BJ (cell line): ENCODE results near the gene NUDT9. TPM values are rescaled to one million over a fixed set of nuclear protein-coding genes. Genes with fewer than 3 reads are reported as not detected.
"Not testable (repeated sequence)": the region's sequence is repeated elsewhere in the genome, so short reads cannot be mapped to it uniquely, and the experiment has no call there.

Experiments
- CTCF ChIA-PET: fragments of 350-600 bp; formaldehyde crosslinking; extraction: SDS; loops from one replicate; lab custom pipeline; 2021; ENCODE audit warnings: antibody characterized with exemption, inconsistent platforms; lab: Yijun Ruan, JAX
- POLR2A ChIA-PET: fragments of 300-600 bp; sonication (Branson Sonifier 250); formaldehyde crosslinking; extraction: SDS; loops from one replicate; lab custom pipeline; 2021; ENCODE audit warnings: antibody characterized with exemption; lab: Charles Lee
- DNase-seq: peaks from one replicate; pipeline ENCODE4 v3.0.0-alpha.2; 2011; ENCODE audit warnings: low read depth
- H3K27me3 ChIP-seq: 2 replicates; pipeline ENCODE4 v1.6.0; 2011; ENCODE audit warnings: low read length; ENCODE audit not compliant: control insufficient read depth, insufficient read depth
- H3K36me3 ChIP-seq: 2 replicates; pipeline ENCODE4 v1.5.1; 2011; ENCODE audit warnings: low read length; ENCODE audit not compliant: control insufficient read depth, insufficient read depth
- H3K4me3 ChIP-seq: 2 replicates; pipeline ENCODE4 v1.5.1; 2011; ENCODE audit warnings: low read depth, mild to moderate bottlenecking, control low read depth, low read length
- polyA plus RNA-seq: library from polyadenylated mRNA; depleted of rRNA; stranded (reverse); fragments of >200 nt; gene quantifications from 2 replicates; pipeline ENCODE4 v1.2.3, GENCODE V29; 2011
- TF ChIP-seq, protein P1 (sequence below): IDR thresholded peaks from 2 replicates; pipeline ENCODE4 v1.5.1; 2011; ENCODE audit warnings: low read depth, mild to moderate bottlenecking, control low read depth, inconsistent platforms, low read length, moderate library complexity; ENCODE audit not compliant: insufficient read depth

Gene NUDT9
- polyA plus RNA-seq, 1 experiment = 12.0 TPM

- DNase-seq = no peak
- POLR2A ChIA-PET = no interaction called here
- CTCF ChIA-PET = interaction anchor here (1.1 kb wide), 1 partner anchor 8 kb away, joined by 4 read pairs; the partner anchor contains the start of gene HSD17B11
- no peaks in the 10 kb centered on the region for H3K27me3 ChIP-seq
- TF ChIP-seq, protein P1, sequence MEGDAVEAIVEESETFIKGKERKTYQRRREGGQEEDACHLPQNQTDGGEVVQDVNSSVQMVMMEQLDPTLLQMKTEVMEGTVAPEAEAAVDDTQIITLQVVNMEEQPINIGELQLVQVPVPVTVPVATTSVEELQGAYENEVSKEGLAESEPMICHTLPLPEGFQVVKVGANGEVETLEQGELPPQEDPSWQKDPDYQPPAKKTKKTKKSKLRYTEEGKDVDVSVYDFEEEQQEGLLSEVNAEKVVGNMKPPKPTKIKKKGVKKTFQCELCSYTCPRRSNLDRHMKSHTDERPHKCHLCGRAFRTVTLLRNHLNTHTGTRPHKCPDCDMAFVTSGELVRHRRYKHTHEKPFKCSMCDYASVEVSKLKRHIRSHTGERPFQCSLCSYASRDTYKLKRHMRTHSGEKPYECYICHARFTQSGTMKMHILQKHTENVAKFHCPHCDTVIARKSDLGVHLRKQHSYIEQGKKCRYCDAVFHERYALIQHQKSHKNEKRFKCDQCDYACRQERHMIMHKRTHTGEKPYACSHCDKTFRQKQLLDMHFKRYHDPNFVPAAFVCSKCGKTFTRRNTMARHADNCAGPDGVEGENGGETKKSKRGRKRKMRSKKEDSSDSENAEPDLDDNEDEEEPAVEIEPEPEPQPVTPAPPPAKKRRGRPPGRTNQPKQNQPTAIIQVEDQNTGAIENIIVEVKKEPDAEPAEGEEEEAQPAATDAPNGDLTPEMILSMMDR = no peak
- no peaks in the 10 kb centered on the region for H3K36me3 ChIP-seq
- H3K4me3 ChIP-seq = no peak overlapping the region
Observed at GRCh38 chr4:87382931-87383330, 39.4 kb upstream of the NUDT9 start.

- H3K4me3 ChIP-seq, H3K36me3 ChIP-seq, POLR2A ChIA-PET, CTCF ChIA-PET, DNase-seq, H3K27me3 ChIP-seq: not testable (repeated sequence)
Observed at GRCh38 chr4:87384466-87385132, 37.8 kb upstream of the NUDT9 start.

DNA sequence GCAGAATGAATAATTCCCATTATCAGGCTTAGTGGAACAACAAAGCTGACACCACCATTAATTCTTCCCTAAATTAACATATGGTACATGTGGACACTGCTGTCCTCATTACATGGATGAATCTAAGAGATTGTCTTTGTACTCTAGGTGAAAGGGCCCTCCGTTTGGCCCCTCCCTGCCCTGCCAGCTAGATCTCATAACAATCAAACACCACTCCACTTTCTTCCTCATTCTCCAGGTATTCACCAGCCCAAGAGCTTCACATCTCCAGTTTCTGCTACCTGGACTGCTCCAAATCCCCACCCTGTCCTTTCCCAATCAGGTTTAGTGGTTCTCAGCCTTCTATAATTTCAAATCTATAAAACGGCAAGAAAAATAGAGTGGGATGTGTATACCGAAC is 35.1 kb upstream of the NUDT9 start:
- Histone ChIP-seq H3K36me3 (no peaks in the 10 kb centered on the region), H3K4me3 (no peak overlapping the region), H3K27me3 (no peaks in the 10 kb centered on the region)
- TF ChIP-seq, protein P1 = no peak
- CTCF ChIA-PET = interaction anchor here (2.8 kb wide), 1 partner anchor 11 kb away, joined by 12 read pairs; no protein-coding TSS in a partner anchor
- POLR2A ChIA-PET = no interaction called here
- DNase-seq = no peak

DNA sequence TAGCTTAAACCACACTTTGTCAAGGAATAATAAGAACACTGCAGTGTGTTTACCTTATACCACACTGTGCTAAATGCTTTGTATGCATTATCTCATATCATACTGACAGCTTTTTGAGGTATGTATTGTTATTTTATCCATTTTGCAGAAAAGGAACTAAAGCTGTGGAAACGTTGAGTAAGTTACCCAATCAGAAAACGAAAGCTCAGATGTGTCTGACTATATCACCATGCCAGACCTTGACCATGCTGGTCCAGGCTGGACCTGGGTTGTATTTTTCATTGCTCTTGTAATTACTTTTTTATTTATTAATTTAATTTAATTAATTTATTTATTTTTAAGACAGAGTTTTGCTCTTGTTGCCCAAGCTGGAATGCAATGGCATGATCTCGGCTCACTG is 33.5 kb upstream of the NUDT9 start:
- H3K36me3 ChIP-seq = no peaks in the 10 kb centered on the region
- H3K4me3 ChIP-seq = no peak overlapping the region
- H3K27me3 ChIP-seq = no peaks in the 10 kb centered on the region
- no peak for DNase-seq
- CTCF ChIA-PET = interaction anchor here (0.6 to 2.8 kb wide), 3 partner anchors 13 to 62 kb away, joined by 3 to 12 read pairs (median 3); no protein-coding TSS in a partner anchor
- POLR2A ChIA-PET = no interaction called here
- TF ChIP-seq, protein P1 = no peak

DNA sequence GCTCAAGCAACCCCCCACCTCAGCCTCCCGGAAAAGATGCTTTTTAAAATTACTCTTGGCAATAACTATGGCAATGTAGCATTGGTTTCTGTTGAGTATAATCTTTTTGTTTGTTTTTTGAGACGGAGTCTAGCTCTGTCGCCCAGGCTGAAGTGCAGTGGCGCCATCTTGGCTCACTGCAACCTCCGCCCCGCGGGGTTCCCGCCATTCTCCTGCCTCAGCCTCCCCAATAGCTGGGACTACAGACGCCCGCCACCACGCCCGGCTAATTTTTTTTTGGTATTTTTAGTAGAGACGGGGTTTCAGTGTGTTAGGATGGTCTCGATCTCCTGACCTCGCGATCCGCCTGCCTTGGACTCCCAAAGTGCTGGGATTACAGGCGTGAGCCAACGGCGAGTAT is 32.3 kb upstream of the NUDT9 start:
- POLR2A ChIA-PET, H3K36me3 ChIP-seq, DNase-seq, H3K27me3 ChIP-seq: not testable (repeated sequence)
- H3K4me3 ChIP-seq = peak overlapping the region; percentile 43
- CTCF ChIA-PET = interaction anchor here (0.7 to 2.8 kb wide), 5 partner anchors 8 to 89 kb away, joined by 3 to 12 read pairs (median 4); no protein-coding TSS in a partner anchor

- no peak for DNase-seq
- Histone ChIP-seq H3K36me3 (no peaks in the 10 kb centered on the region), H3K27me3 (no peaks in the 10 kb centered on the region), H3K4me3 (peak overlapping the region; percentile 43)
- CTCF ChIA-PET = interaction anchor here (0.6 to 2.4 kb wide), 8 partner anchors 8 to 893 kb away, joined by 3 to 12 read pairs (median 3); no protein-coding TSS in a partner anchor
- POLR2A ChIA-PET = interaction anchor here (0.7 kb wide), 1 partner anchor 456 kb away, joined by 11 read pairs; the partner anchor contains the start of gene AFF1
- TF ChIP-seq, protein P1 = no peak
Observed at GRCh38 chr4:87390551-87390890, 31.9 kb upstream of the NUDT9 start.
